Pons (tissue), 1 donor: ENCODE data around the gene MPG.
A peak's percentile ranks its signal among the peaks of the same experiment; 100 is the strongest.

ENCODE experiments used
- DNase-seq: peaks from one replicate; pipeline ENCODE4 v3.0.0-alpha.2; 2016; ENCODE audit warnings: low spot score

Gene MPG

GRCh38 chr16:66309-67182 lies 11.5 kb upstream of the MPG start:
- no peak for DNase-seq

- DNase-seq, result peak; percentile 61
Measured at GRCh38 chr16:67183-67791, 10.7 kb upstream of the MPG start.

- DNase-seq, result peak; percentile 46
Measured at GRCh38 chr16:67884-68789, 9.9 kb upstream of the MPG start.

- no peak for DNase-seq
Measured at GRCh38 chr16:69181-69580, 8.8 kb upstream of the MPG start.

- DNase-seq, result no peak
Measured at GRCh38 chr16:71210-71539, 6.8 kb upstream of the MPG start.

- DNase-seq, result no peak
Measured at GRCh38 chr16:71540-72401, 6.3 kb upstream of the MPG start.

GRCh38 chr16:72561-73548 lies 5.2 kb upstream of the MPG start, which contains the start of gene RHBDF1:
Gene RHBDF1, minus strand, starts transcription at chr16:72631. Its CDS starts 7,616 bp downstream, at chr16:65015.
- DNase-seq, result no peak

- peak; percentile 47 for DNase-seq
Measured at GRCh38 chr16:74051-74746, 3.8 kb upstream of the MPG start.

- no peak for DNase-seq
Measured at GRCh38 chr16:74747-75334, 3.2 kb upstream of the MPG start.

GRCh38 chr16:75580-76501 lies 2.2 kb upstream of the MPG start:
- no peak for DNase-seq

GRCh38 chr16:76535-77272 lies 1.3 kb upstream of the MPG start:
- no peak for DNase-seq

- no peak for DNase-seq
Measured at GRCh38 chr16:77273-77806, 685 bp upstream of the MPG start.

GRCh38 chr16:78444-79150 lies 572 bp downstream of the MPG start:
- no peak for DNase-seq

GRCh38 chr16:79151-80054 lies 1.4 kb downstream of the MPG start:
- no peak for DNase-seq

GRCh38 chr16:83060-83603 lies 5.1 kb downstream of the MPG start:
- DNase-seq, result no peak
